ENCODE results near the gene BHLHA15. TPM values are rescaled to one million over a fixed set of nuclear protein-coding genes. Genes with fewer than 3 reads are reported as not detected.

Gene BHLHA15
- polyA plus RNA-seq, 1 experiment, result not detected

DNA sequence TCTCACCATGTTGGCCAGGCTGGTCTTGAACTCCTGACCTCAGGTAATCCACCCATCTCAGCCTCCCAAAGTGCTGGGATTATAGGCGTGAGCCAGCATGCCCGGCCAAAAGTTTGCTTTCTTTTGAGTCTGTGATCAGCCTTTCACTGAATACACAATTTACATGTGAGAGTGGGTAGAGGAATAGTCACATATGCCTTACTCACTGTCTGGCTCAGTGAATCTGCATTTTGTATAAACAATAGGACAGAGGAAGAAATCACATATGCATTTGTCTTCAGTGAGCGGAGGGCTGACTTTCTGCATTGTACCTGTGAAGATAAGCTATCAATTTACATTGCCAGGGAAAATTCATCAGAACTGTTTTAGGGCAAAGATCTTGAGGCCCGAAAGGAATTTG is 43.3 kb downstream of the BHLHA15 start:
- TF ChIP-seq, protein P1, sequence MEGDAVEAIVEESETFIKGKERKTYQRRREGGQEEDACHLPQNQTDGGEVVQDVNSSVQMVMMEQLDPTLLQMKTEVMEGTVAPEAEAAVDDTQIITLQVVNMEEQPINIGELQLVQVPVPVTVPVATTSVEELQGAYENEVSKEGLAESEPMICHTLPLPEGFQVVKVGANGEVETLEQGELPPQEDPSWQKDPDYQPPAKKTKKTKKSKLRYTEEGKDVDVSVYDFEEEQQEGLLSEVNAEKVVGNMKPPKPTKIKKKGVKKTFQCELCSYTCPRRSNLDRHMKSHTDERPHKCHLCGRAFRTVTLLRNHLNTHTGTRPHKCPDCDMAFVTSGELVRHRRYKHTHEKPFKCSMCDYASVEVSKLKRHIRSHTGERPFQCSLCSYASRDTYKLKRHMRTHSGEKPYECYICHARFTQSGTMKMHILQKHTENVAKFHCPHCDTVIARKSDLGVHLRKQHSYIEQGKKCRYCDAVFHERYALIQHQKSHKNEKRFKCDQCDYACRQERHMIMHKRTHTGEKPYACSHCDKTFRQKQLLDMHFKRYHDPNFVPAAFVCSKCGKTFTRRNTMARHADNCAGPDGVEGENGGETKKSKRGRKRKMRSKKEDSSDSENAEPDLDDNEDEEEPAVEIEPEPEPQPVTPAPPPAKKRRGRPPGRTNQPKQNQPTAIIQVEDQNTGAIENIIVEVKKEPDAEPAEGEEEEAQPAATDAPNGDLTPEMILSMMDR (IDR thresholded peaks at IDR 0.05; ENCODE audit: low read depth, low read length), result no peak
- H3K27me3 ChIP-seq (ENCODE audit: control insufficient read depth, insufficient read depth, low read length), result no peaks in the 10 kb centered on the region
- POLR2A ChIA-PET, result no interaction called here
- CTCF ChIA-PET, result interaction anchor here (0.6 to 1.2 kb wide), 2 partner anchors 20 to 148 kb away, joined by 5 to 6 read pairs; no protein-coding TSS in a partner anchor
- H3K9me3 ChIP-seq (ENCODE audit: control insufficient read depth, insufficient read depth, low read length), result no peaks in the 10 kb centered on the region; the same call in 1 of the 2 replicates
- H3K27ac ChIP-seq (ENCODE audit: low read depth, low read length), result no peak overlapping the region
- H3K4me3 ChIP-seq (ENCODE audit: low read depth, low read length), result no peak overlapping the region
- no peak for DNase-seq (ENCODE audit: low read depth, low spot score)

DNA sequence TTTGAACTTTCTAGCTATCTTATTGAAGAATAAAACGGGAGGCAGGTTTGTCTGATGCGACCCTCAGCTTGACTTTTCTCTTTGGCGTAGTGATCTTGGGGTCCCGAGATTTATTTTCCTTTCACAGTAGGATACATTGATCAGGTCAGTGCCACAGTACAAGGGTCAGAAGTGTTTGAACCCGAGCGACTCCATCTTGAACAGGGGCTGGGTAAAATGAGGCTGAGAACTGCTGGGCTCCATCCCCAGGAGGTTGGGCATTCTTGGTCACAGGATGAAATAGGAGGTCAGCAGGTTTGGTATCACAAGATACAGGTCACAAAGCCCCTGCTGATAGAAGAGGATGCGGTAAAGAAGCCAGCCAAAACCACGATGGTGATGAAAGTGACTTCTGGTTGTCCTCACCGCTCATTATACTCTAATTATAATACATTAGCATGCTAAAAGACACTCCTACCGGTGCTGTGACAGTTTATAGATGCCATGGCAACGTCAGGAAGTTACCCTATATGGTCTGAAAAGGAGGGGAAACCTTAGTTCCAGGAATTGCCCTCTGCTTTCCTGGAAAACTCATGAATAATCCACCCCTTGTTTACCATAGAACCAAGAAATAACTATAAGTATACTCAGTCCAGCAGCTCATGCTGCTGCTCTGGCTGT is 43.8 kb downstream of the BHLHA15 start:
- no peaks in the 10 kb centered on the region; the same call in 1 of the 2 replicates for H3K9me3 ChIP-seq (ENCODE audit: control insufficient read depth, insufficient read depth, low read length)
- H3K27me3 ChIP-seq (ENCODE audit: control insufficient read depth, insufficient read depth, low read length), result no peaks in the 10 kb centered on the region
- TF ChIP-seq, protein P1 (IDR thresholded peaks at IDR 0.05; ENCODE audit: low read depth, low read length), result no peak
- POLR2A ChIA-PET, result no interaction called here
- DNase-seq (ENCODE audit: low read depth, low spot score), result no peak
- H3K4me3 ChIP-seq (ENCODE audit: low read depth, low read length), result no peak overlapping the region
- no peak overlapping the region for H3K27ac ChIP-seq (ENCODE audit: low read depth, low read length)
- CTCF ChIA-PET, result interaction anchor here (0.6 to 1.2 kb wide), 3 partner anchors 20 to 162 kb away, joined by 3 to 6 read pairs (median 5); no protein-coding TSS in a partner anchor

DNA sequence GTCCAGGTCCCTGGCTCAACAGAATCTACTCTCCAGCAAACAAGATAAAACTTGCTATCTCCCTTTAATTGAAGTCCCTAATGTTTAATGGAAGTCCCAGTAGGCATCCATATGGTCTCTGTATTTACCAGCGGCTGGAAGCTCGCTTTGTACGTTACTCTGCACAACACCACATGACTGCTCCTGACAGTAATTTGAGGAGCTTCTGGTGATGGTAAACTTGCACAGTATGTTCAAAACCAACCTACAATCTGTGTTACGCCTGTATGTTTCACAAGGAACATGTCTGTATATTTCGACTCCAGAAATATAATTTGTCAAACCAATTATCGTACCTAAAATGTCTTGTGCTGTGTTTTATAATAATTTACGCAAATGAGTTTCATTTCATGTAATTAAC is 45.2 kb downstream of the BHLHA15 start:
- no peak for DNase-seq (ENCODE audit: low read depth, low spot score)
- CTCF ChIA-PET, result no interaction called here
- POLR2A ChIA-PET, result no interaction called here

DNA sequence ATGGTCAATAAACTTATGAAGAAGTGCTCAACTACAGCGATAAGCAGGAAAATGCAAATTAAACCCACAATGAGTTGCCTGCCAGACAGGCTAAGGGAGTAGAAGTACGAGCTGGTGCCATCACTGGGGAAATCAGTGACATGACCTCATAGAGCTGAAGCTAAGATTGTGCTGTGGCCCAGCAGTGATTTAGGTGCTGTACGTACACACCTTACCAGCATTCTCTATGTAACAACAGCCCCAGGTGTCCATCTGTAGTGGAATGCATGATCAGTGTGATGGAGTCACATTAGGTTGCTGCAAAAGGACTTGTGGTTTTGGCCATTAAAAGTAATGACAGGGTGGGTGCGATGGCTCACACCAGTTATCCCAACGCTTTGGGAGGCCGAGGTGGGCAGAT is 46.5 kb downstream of the BHLHA15 start:
- ChIA-PET POLR2A (no interaction called here), CTCF (no interaction called here)
- Histone ChIP-seq H3K4me3 (ENCODE audit: low read depth, low read length) (no peak overlapping the region), H3K27me3 (ENCODE audit: control insufficient read depth, insufficient read depth, low read length) (no peaks in the 10 kb centered on the region), H3K9me3 (ENCODE audit: control insufficient read depth, insufficient read depth, low read length) (no peaks in the 10 kb centered on the region), H3K27ac (ENCODE audit: low read depth, low read length) (no peak overlapping the region)
- no peak for DNase-seq (ENCODE audit: low read depth, low spot score)
- TF ChIP-seq, protein P1 (IDR thresholded peaks at IDR 0.05; ENCODE audit: low read depth, low read length), result no peak

More for the DNA sequence above, 45.2 kb downstream of the BHLHA15 start:
- Histone ChIP-seq H3K27ac (ENCODE audit: low read depth, low read length) (no peak overlapping the region), H3K9me3 (ENCODE audit: control insufficient read depth, insufficient read depth, low read length) (no peaks in the 10 kb centered on the region; the same call in 1 of the 2 replicates), H3K27me3 (ENCODE audit: control insufficient read depth, insufficient read depth, low read length) (no peaks in the 10 kb centered on the region), H3K4me3 (ENCODE audit: low read depth, low read length) (no peak overlapping the region)
- TF ChIP-seq, protein P1 (IDR thresholded peaks at IDR 0.05; ENCODE audit: low read depth, low read length), result no peak

Other genes starting within 250 kb of the BHLHA15 start
- gene OCM2, start 221.2 kb upstream of the BHLHA15 start, polyA plus RNA-seq (2011; rRNA removed), result not detected in 2 replicates
- 3.7 TPM in 2 replicates for gene LMTK2, start 104.6 kb upstream of the BHLHA15 start, polyA plus RNA-seq (2011; rRNA removed)
- 3.5 and 5.0 TPM in 2 replicates for gene TECPR1, start 40.8 kb downstream of the BHLHA15 start, polyA plus RNA-seq (2011; rRNA removed)
- 91.9 and 104 TPM in 2 replicates for gene BRI3, start 70.2 kb downstream of the BHLHA15 start, polyA plus RNA-seq (2011; rRNA removed)
- 3.9 and 4.1 TPM in 2 replicates for gene BAIAP2L1, start 189.7 kb downstream of the BHLHA15 start, polyA plus RNA-seq (2011; rRNA removed)

Measured in AG04450 (cell line).